Measurements from ENCODE around the gene SEBOX.

Gene SEBOX

GRCh38 chr17:28364665-28365363, at the start of gene SEBOX:
SEBOX (minus strand) TSS chr17:28365199; CDS start chr17:28365151, 48 bp downstream.
- Histone ChIP-seq H3K9me3 (ENCODE audit: severe bottlenecking) (no peaks in the 10 kb centered on the region), H3K4me3 (ENCODE audit: severe bottlenecking) (no peak within 1 kb of the TSS), H3K27me3 (ENCODE audit: insufficient read depth, poor library complexity, severe bottlenecking) (no peaks in the 10 kb centered on the region), H3K4me1 (ENCODE audit: insufficient read depth, poor library complexity, severe bottlenecking) (no peaks in the 10 kb centered on the region), H3K36me3 (ENCODE audit: low read depth) (peaks cover 21% of the 10 kb centered on the region), H3K27ac (ENCODE audit: poor library complexity, severe bottlenecking) (no peak within 1 kb of the TSS)
- ATAC-seq (ENCODE audit: low read depth) (no peak), DNase-seq (ENCODE audit: low spot score) (no peak)
- TF ChIP-seq CTCF (IDR thresholded peaks at IDR 0.05; ENCODE audit: poor library complexity, severe bottlenecking): no peak

- Histone ChIP-seq H3K27me3 (ENCODE audit: insufficient read depth, poor library complexity, severe bottlenecking) (no peaks in the 10 kb centered on the region), H3K4me1 (ENCODE audit: insufficient read depth, poor library complexity, severe bottlenecking) (peaks cover 6% of the 10 kb centered on the region), H3K36me3 (ENCODE audit: low read depth) (no peaks in the 10 kb centered on the region), H3K4me3 (ENCODE audit: severe bottlenecking) (no peak overlapping the region), H3K27ac (ENCODE audit: poor library complexity, severe bottlenecking) (no peak overlapping the region), H3K9me3 (ENCODE audit: severe bottlenecking) (no peaks in the 10 kb centered on the region)
- ATAC-seq (ENCODE audit: low read depth) (no peak), DNase-seq (ENCODE audit: low spot score) (no peak)
- TF ChIP-seq CTCF (IDR thresholded peaks at IDR 0.05; ENCODE audit: poor library complexity, severe bottlenecking): no peak
Observed at GRCh38 chr17:28413804-28414203, 48.8 kb upstream of the SEBOX start.

GRCh38 chr17:28412099-28412498, 47.1 kb upstream of the SEBOX start:
- no peaks in the 10 kb centered on the region for H3K9me3 ChIP-seq (ENCODE audit: severe bottlenecking)
- ATAC-seq (ENCODE audit: low read depth): no peak
- peaks cover 20% of the 10 kb centered on the region for H3K4me1 ChIP-seq (ENCODE audit: insufficient read depth, poor library complexity, severe bottlenecking)
- DNase-seq (ENCODE audit: low spot score): no peak
- no peak for TF ChIP-seq CTCF (IDR thresholded peaks at IDR 0.05; ENCODE audit: poor library complexity, severe bottlenecking)
- H3K27me3 ChIP-seq (ENCODE audit: insufficient read depth, poor library complexity, severe bottlenecking): no peaks in the 10 kb centered on the region
- no peak overlapping the region for H3K4me3 ChIP-seq (ENCODE audit: severe bottlenecking)
- H3K27ac ChIP-seq (ENCODE audit: poor library complexity, severe bottlenecking): no peak overlapping the region
- H3K36me3 ChIP-seq (ENCODE audit: low read depth): no peaks in the 10 kb centered on the region

GRCh38 chr17:28407974-28408306, 42.9 kb upstream of the SEBOX start:
- peak overlapping the region; percentile 82 for H3K27ac ChIP-seq (ENCODE audit: poor library complexity, severe bottlenecking)
- peaks cover 21% of the 10 kb centered on the region for H3K36me3 ChIP-seq (ENCODE audit: low read depth)
- H3K27me3 ChIP-seq (ENCODE audit: insufficient read depth, poor library complexity, severe bottlenecking): no peaks in the 10 kb centered on the region
- H3K4me3 ChIP-seq (ENCODE audit: severe bottlenecking): no peak overlapping the region
- H3K4me1 ChIP-seq (ENCODE audit: insufficient read depth, poor library complexity, severe bottlenecking): peaks cover 29% of the 10 kb centered on the region
- ATAC-seq (ENCODE audit: low read depth): no peak; the same call in 2 of the 3 replicates
- DNase-seq (ENCODE audit: low spot score): no peak
- no peaks in the 10 kb centered on the region for H3K9me3 ChIP-seq (ENCODE audit: severe bottlenecking)
- no peak for TF ChIP-seq CTCF (IDR thresholded peaks at IDR 0.05; ENCODE audit: poor library complexity, severe bottlenecking)
